ENCODE results near the gene TDRD12.
"Not testable (repeated sequence)": the region's sequence is repeated elsewhere in the genome, so short reads cannot be mapped to it uniquely, and the experiment has no call there.

TDRD12 gene

DNA sequence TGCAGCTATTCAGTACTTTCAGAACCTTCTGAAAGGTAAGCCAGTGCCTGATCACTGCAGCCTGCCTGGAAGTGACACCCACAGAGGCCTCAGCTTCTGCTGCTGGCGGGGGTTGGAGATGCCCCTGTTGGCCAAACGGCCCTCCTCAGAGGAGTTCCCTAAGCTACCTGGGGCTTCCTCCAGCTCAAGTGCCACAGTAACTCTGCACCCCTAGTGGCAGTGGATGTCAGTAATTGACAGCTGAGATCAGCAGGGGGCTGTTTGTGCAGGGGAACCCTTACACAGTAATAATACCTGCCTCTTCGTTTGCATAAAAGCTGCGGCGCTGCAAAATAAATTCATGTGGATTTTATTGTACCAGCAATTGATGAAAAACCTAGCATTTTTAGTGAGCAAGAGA, 28.9 kb downstream of the TDRD12 start:
- DNase-seq: no peak

DNA sequence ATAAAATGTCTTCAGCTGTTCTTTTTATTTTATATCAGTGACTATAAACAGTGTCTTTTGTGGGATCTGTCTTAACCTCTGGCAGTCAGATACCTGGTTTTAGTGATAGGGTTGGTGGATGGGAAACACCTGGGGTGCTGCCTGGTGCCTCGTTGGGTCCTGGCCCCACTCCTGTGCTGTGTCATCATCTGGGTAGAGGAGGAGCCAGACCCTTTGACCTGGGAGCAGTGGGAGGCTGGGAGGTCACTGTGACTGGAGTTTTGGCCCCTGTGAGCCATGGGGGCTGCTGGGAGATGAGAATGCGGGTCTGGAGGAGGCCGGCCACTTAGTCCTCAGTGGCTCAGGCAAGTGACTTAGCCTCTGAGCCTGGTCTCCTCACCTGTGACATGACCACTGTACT, 29.4 kb downstream of the TDRD12 start:
- no peak for DNase-seq

DNA sequence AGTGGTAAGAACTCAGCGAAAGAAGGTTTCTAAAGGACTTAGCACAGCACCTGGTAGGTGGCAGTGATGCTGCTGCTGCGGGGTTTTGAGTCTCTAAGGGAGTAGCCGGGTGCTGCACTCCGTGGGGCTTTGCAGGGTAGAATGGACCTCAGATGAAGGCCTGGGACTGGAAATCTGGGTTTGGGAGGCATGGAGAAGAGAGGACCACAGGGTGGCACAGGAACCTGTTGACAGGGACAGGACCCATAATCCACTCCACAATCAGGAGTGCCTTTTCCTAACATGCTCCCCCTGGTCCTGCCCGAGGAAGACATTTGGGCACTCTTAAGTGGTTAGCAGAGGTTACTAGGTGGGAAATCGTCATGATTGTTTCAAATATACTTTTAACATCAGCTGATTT, 29.8 kb downstream of the TDRD12 start:
- no peak for DNase-seq

DNA sequence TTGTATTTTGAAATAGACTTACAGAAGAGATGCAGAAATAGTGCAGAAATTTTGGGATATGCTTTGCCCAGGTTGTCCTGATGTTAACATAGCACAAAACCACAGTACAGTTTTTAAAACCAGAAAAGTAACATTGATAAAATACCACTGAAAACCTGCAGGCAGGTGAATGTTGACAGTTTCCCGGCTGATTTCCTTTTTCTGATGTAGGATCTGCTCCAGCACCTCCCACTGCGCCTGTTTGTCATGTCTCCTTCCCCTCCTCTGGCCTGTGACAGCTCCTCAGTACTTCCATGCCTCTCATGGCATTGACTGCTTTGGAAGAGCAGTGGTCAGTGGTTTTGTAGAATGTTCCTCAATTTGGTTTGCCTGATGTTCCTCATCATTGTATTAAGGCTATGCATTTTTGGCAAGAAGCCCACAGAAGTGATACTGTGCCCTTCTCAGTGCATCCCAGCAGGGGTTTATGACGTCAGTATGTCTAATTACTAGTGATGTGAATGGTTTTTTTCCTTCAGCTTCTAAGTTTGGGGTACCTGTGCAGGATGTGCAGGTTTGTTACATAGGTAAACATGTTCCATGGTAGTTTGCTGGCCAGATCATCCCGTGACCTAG, 31.0 kb downstream of the TDRD12 start:
- no peak for DNase-seq

DNA sequence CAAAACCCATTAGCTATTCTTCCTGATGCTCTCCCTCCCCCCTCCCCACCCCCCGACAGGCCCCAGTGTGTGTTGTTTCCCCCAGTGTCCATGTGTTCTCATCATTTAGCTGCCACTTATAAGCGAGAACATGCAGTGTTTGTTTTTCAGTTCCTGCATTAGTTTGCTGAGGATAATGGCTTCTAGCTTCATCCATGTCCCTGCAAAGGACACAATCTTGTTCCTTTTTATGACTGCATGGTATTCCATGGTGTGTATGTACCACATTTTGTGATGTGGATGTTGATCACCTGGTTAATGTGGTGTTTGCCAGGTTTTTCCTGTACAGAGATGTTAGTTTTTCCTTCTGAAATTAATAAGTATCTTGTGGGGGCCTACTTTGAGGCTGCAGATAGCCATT, 31.5 kb downstream of the TDRD12 start:
- DNase-seq: no peak

DNA sequence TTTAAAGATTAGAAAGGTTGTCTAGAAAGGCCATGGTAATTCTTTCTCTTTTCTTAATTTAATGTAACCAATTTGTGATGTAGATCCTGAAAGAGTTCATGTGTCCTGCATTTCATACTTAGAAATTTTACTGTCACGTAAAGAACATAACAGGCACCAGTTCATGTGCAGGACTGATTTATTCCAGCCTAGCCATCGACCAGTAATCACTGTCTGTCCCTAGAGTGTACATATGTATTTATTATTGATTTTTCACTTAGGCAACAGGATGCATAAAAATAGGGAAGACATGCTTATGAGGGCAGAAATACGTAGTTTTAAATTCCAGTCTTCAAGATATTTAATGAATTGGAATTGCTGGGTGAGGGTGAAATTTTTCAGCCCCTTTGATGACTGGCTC, 37.6 kb downstream of the TDRD12 start:
- DNase-seq: no peak

DNA sequence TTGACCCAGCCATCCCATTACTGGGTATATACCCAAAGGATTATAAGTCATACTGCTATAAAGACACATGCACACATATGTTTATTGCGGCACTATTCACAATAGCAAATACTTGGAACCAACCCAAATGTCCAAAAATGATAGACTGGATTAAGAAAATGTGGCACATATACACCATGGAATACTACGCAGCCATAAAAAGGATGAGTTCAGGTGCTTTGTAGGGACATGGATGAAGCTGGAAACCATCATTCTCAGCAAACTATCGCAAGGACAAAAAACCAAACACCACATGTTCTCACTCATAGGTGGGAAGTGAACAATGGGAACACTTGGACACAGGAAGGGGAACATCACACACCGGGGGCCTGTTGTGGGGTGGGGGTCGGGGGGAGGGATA, 45.8 kb downstream of the TDRD12 start:
- not testable (repeated sequence) for DNase-seq

DNA sequence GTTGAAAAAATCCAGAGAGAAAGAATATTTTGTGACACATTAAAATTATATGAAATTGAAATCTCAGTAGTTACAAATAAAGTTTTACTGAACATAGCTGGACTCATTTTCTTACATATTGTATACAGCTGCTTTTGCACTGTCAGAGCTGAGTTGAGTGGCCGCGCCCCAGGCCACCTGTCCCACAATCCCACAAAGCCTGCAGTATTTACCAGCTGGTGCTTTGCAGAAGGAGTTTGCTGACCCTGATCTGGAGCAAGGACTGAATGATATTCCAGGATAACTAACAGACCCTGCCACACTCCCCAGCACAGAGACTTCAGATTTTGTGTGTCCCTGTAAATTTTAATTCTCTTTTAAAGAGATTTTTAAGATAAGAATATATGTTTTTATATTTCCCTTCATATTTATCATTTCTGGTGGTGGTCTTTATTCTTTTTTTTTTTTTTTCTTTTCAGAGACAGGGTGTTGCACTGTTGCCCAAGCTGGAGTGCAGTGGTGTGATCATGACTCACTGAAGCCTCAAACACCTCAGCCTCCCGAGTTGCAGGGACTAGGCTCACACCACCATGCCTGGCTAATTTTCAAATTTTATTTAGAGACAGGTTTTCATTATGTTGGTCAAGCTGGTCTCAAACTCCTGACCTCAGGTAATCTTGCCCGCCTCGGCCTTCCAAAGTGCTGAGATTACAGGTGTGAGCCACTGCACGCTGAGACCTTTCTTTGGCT, 48.5 kb downstream of the TDRD12 start:
- DNase-seq: no peak

DNA sequence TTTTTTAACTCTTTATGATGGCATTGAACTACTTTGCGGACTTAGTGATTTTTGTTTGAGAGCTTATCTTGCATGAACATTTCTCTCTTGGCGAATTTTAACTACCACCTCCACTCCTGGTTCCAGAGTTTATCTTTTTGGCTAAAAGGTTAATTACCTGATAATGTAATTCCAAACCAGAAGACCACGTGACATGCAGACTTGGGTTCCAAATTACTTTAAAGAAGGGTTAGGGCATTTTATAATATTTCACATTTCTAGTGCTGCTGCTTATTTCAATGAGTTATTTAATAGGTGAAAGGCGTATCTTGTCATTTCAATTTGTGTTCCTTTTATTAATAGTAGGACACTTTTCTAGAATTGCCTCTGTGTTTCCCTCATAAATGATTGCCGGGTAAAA, 52.0 kb downstream of the TDRD12 start:
- no peak for DNase-seq

DNA sequence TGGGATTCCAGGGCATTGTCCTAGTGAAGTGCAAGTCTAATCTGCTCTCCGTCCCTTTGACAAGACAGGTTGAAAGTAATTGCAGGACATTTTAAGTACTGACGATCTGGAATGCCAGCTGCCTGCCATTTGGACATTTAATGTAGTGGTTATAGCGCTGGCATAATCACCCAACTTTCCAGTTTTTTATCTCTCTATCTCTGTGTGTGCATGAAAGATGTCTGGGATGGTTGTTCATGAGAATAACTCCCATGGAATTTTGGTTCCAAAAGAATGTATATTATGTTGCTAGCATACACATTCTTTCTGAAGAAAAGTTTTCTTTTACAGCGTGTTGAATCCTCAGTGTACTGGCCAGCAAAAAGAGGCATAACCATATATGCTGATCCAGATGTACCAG, 53.6 kb downstream of the TDRD12 start:
- DNase-seq: no peak

DNA sequence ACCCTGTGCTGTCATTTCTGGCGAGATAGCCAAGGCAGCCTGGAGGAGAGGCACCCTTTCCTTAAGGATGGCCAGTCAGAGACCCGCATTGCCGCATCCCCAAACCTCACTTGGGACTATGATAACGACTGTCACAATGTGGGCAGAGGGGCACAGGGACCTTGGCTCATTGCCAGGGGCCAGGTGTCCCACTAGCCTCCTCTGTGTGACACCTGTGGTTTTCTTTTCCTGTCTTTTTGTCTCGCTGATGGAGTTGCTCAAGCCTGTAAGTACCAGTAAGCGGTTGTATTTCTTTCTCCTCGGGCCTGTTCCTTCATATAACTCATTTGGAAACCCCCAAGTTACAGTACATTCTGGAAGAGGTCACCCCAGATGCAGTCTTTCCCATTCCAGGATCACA, 59.5 kb downstream of the TDRD12 start:
- no peak for DNase-seq

DNA sequence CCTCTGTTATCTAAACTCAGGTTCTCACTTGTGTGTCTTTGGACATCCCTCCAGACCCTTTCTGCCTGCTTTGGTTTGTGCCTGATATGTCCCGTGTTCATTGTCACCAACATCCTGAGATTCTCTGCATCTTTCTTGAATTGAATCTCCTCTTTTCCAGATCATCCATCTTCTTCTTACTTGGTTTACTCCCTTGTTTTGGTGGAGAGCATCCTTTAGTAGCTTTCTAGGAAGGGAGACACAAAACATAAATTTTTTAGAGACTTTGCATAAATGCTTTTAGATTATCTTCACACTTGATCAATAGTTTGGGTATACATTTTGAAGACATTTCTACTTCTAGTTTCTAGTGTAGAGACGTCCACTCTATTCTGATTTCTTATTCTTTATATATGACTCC, 61.7 kb downstream of the TDRD12 start:
- DNase-seq: no peak

DNA sequence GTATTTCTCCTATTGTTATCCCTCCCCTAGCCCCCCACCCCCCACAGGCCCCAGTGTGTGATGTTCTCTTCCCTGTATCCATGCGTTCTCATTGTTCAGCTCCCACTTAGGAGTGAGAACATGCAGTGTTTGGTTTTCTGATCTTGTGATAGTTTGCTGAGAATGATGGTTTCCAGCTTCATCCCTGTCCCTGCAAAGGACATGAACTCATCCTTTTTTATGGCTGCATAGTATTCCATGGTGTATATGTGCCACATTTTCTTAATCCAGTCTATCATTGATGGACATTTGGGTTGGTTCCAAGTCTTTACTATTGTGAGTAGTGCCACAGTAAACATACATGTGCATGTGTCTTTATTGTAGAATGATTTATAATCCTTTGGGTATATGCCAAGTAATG, 62.5 kb downstream of the TDRD12 start:
- DNase-seq: not testable (repeated sequence)

DNA sequence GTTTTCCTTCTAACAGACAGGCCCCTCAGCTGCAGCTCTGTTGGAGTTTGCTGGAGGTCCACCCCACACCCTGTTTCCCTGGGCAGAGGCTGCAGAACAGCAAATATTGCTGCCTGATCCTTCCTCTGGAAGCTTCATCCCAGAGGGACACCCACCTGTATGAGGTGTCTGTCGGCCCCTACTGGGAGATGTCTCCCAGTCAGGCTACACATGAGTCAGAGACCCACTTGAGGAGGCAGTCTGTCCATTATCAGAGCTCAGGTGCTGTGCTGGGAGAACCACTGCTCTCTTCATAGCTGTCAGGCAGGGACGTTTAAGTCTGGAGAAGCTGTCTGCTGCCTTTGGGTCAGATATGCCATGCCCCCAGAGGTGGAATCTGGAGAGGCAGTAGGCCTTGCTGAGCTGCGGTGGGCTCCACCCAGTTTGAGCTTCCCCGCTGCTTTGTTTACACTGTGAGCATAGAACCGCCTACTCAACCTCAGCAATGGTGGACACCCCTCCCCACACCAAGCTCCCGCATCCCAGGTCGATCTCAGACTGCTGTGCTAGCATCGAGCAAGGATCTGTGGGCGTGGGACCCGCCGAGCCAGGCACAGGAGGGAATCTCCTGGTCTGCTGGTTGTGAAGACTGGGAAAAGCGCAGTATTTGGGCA, 67.7 kb downstream of the TDRD12 start:
- not testable (repeated sequence) for DNase-seq

DNA sequence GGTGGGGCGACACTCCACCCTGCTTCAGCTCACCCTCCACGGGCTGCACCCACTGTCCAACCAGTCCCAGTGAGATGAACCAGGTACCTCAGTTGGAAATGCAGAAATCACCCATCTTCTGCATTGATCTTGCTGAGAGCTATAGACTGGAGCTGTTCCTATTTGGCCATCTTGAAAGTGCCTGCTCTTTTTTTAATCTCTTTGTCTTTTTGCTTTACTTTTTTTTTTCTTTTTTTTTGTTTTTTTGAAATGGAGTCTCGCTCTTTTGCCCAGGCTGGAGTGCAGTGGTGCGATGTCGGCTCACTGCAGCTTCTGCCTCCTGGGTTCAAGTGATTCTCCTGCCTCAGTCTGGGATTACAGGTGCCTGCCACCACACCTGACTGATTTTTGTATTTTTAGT, 68.3 kb downstream of the TDRD12 start:
- not testable (repeated sequence) for DNase-seq

DNA sequence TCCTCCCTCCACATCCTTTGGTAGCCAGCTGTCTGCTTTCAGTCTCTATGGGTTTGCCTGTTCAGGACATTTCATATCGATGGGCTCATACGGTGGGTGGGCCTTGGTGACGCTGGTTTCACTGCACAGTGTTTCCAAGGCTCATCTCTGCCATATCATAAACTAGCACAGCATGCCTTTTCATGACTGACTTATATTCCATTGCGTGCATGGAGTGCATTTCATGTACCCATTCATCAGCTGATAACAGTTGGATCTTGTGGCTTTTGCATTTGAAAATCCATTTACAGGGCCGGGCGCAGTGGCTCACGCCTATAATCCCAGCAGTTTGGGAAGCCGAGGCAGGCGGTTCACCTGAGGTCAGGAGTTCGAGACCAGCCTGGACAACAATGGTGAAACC, 69.9 kb downstream of the TDRD12 start:
- DNase-seq: no peak

DNA sequence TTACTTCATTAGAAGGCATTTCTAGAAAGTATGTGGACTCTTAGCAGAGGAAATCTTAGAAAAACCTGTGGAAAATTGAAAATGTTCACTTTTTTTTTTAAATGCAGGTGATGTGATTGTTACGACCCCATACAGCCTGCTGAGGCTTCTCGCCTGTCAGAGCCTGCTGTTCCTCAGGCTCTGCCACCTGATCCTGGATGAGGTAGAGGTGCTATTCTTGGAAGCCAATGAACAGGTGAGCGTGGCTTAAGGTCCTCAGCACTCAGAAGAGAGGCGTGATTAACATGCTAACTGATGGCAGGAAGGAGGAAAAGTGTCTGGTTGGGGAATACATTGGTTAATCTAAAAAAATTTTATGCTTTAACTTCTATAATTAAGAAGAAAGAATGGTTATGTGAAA, 78.6 kb downstream of the TDRD12 start:
- DNase-seq: no peak

DNA sequence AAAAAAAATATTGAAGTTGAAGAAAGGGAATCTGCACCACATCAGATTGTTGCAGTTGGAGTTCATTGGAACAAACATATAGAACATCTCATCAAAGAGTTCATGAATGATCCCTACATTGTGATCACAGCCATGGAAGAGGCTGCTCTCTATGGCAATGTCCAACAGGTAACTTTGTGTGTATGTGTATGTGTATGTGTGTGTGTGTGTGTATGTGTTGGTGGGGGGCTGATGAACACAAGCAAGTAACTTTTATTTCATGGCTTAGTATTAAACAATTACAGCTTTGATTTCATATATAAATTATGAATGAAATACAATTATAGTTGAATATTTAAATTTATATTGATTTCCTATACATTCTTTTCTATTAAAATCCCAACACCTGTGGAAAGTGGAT, 80.6 kb downstream of the TDRD12 start:
- no peak for DNase-seq

DNA sequence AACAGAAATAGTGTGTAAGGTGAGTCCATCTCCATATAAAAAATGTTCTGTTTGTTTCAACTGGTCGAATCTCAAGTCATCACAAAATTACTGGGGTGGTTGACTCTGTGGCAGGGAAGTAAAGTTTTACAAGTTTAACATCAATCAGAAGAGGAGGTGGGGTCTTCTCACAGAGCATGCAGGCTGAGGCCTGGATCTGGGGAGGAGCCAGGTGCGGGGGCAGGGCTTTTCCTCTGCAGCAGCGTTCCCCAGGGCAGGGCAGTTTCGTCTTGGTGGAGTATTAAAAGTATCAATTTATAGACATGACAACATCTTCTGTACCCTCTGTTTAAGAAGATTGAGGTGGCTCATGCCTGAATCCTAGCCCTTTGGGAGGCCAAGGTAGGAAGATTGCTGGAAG, 81.2 kb downstream of the TDRD12 start:
- DNase-seq: no peak

DNA sequence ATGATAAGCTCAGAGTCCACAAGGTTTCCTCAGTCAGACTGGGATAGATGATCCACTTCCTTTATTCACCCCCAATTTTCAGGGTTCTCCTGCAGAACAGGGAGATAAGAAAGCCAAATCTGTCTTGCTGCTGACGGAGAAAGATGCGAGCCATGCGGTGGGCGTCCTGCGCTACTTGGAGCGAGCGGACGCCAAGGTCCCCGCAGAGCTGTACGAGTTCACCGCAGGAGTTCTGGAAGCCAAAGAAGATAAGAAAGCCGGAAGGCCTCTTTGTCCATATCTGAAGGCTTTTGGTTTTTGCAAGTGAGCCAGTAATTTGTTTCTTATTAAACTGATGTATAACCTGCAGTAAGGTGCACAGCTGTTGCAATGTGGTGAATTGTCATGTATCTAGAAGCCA, 83.3 kb downstream of the TDRD12 start:
- no peak for DNase-seq

DNA sequence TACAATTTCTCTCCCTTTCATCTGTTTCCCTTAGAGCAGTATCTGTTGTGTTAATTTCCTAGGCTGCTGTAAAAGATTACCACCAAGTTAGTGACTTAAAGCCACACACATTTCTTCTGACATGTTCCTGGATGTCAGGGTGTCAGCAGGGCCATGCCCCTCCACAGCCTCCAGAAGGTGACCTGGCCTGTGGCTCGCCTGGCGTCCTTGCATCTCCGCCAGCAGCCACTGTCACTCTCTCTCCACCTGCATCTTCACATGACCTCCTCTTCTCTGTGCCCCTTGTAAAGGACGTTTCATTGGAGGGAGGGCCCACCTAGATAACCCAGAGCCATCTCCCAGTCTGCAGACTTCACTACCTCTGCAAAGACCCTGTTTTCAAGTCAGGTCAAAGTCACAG, 88.7 kb downstream of the TDRD12 start:
- DNase-seq: no peak

DNA sequence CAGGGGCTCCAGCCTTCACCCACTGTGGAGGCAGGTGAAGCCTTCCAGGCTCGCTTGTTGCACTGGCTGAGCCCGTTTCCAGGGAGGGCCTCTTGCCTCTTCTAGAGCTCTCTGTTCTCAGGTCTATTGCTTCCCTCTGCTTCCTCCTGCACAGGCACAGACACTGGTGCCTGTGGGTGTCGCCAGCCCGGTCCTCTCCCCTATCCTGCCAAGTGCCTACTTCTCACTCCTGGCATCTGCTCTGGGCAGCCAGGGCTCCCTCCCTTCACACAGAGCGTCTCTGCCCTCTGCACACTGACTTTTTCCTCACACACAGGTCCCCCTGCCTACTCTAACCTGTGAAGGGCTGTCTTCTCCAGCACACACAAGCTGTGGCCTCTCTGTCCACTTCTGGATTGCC, 89.7 kb downstream of the TDRD12 start:
- no peak for DNase-seq

DNA sequence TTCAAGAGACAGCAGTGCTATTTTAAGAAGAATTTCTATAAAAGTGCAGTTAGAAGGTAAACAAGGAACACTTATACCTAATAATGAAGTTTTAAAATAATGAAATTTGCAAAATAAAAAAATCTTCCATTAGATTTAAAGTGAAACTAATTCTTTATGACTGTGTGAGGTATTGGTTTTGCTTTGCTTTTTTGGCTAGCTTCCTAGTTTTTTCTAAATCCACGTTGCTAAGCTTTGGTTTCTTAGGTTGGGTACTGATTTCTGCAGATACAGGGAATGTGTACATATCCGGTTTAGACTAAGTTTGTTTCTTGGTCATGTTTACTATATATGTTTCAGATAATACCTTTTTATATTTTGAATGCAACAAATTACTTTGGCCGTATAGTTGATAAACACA, 90.2 kb downstream of the TDRD12 start:
- no peak for DNase-seq

DNA sequence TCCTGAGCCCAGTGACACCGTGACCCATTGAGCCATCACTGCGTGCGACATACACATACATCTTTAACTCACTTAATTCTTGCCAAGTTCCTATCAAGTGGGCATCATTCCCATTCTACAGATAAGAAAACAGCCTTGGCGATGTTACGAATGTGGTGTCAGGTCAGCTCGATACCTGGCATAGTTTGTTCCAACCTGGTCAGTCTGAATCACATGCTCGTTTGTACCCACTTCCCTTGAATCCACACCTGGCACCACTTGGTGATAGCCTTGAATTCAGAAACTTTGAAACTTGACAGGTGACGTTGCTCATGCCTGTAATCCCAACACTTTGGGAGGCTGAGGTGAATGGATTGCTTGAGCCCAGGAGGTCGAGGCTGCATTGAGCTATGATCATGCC, 90.9 kb downstream of the TDRD12 start:
- no peak for DNase-seq

DNA sequence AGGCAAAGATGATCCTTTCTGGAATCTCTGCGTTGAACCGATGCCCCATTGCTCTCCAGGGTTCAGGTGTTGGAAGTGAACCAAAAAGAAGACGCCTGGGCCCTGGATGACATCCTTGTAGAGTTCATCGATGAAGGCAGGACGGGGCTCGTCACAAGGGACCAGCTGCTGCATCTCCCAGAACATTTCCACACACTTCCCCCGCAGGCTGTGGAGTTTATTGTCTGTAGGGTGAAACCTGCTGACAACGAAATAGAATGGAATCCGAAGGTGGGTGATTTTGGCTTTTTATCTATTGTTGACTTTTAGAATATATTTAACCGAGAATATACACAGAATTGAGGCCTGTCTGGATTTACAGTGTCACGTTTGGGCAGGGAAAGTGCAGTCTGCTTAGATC, 91.6 kb downstream of the TDRD12 start:
- DNase-seq: no peak
